ENCODE results near the gene SEMA4A.

DNA sequence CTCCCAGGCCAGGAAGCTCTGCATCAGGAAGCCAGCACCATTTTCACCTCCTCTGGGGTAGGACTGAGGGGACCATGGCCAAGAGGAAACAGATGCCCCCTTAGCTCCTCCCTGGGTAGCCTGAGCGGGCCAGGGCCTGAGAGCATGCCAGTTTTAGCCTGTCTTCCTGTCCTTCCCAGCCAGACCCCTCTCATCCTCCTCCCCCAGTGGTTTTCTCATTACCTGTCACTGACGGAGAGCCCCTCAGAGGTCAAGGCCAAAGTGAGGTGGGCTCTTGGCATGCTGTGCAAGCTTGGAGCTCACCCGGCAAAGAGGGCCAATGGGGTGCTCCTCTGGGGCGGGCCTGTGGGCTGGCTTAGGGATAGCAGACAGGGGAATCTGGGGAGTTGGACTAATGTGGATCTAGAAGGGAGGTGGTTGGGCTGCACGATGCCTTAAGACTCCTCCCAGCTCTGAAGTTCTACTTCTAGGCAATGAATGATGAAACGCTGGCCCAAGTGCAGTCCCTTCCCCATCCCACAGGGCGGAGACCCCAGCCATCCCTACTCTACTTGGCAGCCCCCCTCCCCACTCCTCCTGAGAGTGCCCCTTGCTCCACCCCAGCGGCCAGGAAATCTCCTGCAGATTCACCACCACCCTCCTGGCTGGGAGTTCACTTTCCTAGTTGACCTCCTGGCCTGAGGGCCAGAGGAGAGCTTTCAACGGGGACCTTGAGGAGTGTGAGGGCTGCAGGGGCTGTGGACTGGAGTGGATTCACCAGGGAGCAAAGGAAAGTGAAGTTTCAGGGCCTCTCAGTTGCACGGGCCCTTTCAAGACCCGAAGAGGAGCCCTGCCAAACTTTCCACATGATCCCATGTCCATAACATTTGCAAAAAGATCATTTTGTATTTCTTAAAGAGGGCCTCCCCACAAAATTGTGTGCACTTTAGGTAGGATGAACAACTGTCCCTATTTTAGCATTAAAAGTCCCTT lies 48.2 kb upstream of the SEMA4A start:
- TF ChIP-seq POLR2AphosphoS5 (IDR thresholded peaks at IDR 0.05; ENCODE audit: low read depth, low read length) (no peak), SIN3A (IDR thresholded peaks at IDR 0.05; ENCODE audit: borderline replicate concordance, insufficient read depth, low read length) (no peak), TAF1 (IDR thresholded peaks at IDR 0.05; ENCODE audit: borderline replicate concordance, insufficient read depth, low read length) (no peak)
- TF ChIP-seq, protein P1, sequence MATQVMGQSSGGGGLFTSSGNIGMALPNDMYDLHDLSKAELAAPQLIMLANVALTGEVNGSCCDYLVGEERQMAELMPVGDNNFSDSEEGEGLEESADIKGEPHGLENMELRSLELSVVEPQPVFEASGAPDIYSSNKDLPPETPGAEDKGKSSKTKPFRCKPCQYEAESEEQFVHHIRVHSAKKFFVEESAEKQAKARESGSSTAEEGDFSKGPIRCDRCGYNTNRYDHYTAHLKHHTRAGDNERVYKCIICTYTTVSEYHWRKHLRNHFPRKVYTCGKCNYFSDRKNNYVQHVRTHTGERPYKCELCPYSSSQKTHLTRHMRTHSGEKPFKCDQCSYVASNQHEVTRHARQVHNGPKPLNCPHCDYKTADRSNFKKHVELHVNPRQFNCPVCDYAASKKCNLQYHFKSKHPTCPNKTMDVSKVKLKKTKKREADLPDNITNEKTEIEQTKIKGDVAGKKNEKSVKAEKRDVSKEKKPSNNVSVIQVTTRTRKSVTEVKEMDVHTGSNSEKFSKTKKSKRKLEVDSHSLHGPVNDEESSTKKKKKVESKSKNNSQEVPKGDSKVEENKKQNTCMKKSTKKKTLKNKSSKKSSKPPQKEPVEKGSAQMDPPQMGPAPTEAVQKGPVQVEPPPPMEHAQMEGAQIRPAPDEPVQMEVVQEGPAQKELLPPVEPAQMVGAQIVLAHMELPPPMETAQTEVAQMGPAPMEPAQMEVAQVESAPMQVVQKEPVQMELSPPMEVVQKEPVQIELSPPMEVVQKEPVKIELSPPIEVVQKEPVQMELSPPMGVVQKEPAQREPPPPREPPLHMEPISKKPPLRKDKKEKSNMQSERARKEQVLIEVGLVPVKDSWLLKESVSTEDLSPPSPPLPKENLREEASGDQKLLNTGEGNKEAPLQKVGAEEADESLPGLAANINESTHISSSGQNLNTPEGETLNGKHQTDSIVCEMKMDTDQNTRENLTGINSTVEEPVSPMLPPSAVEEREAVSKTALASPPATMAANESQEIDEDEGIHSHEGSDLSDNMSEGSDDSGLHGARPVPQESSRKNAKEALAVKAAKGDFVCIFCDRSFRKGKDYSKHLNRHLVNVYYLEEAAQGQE (IDR thresholded peaks at IDR 0.05; ENCODE audit: insufficient read depth in 1 of 2, low read depth in 2 of 2, low read length in 2 of 2), result no peak

Measured in PFSK-1 (cell line).